PC-9 (cell line): ENCODE data around the gene MARK2.
"Not testable (repeated sequence)": the region's sequence is repeated elsewhere in the genome, so short reads cannot be mapped to it uniquely, and the experiment has no call there.

Source experiments
- EZH2 ChIP-seq: fragments of 200-600 bp; sonication (generic); IDR thresholded peaks from 2 replicates; pipeline ENCODE4 v1.8.0; 2017; ENCODE audit warnings: antibody characterized with exemption, low read depth
- TF ChIP-seq, protein P1 (sequence below): fragments of 200-600 bp; sonication (generic); conservative IDR thresholded peaks from 2 replicates; pipeline ENCODE4 v1.6.1; 2017; ENCODE audit warnings: mixed run types, antibody characterized with exemption, mild to moderate bottlenecking, moderate library complexity

DNA sequence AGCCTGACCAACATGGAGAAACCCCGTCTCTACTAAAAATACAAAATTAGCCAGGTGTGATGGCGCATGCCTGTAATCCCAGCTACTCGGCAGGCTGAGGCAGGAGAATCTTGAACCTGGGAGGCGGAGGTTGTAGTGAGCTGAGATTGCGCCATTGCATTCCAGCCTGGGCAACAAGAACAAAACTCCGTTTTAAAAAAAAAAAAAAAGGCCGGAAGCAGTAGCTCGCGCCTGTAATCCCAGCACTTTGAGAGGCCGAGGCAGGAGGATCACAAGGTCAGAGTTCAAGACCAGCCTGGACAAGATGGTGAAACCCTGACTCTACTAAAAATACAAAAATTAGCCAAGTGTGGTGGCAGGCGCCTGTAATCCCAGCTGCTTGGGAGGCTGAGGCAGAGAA lies 28.5 kb upstream of the MARK2 start:
- not testable (repeated sequence) for TF ChIP-seq EZH2
- TF ChIP-seq, protein P1, sequence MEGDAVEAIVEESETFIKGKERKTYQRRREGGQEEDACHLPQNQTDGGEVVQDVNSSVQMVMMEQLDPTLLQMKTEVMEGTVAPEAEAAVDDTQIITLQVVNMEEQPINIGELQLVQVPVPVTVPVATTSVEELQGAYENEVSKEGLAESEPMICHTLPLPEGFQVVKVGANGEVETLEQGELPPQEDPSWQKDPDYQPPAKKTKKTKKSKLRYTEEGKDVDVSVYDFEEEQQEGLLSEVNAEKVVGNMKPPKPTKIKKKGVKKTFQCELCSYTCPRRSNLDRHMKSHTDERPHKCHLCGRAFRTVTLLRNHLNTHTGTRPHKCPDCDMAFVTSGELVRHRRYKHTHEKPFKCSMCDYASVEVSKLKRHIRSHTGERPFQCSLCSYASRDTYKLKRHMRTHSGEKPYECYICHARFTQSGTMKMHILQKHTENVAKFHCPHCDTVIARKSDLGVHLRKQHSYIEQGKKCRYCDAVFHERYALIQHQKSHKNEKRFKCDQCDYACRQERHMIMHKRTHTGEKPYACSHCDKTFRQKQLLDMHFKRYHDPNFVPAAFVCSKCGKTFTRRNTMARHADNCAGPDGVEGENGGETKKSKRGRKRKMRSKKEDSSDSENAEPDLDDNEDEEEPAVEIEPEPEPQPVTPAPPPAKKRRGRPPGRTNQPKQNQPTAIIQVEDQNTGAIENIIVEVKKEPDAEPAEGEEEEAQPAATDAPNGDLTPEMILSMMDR, result not testable (repeated sequence)
